ENCODE measurements around the gene F7.

DNA sequence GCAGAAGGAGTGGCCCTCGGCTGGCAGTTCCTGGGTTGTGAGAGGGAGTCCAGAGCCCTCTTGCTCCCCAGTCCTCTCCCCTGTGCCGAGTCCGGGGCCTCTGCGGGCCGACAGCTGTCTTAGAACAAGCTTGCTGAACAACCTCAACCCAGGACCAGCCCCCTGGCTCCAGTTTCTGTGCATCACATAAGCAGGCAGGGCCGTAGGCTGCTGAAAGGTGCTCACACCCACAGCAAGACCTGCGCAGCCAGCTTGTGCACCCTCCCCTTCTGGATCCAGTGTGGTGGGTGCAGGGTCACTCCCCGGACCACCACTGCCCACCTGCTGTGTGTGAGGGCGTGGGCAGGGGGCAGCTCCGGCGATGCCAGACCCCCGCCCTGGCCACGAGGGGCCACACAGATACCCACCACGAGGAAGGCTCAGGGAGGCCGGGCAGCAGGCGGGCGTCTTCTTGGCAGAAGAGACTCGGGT lies 25.2 kb upstream of the F7 start:
- TF ChIP-seq, protein P1, sequence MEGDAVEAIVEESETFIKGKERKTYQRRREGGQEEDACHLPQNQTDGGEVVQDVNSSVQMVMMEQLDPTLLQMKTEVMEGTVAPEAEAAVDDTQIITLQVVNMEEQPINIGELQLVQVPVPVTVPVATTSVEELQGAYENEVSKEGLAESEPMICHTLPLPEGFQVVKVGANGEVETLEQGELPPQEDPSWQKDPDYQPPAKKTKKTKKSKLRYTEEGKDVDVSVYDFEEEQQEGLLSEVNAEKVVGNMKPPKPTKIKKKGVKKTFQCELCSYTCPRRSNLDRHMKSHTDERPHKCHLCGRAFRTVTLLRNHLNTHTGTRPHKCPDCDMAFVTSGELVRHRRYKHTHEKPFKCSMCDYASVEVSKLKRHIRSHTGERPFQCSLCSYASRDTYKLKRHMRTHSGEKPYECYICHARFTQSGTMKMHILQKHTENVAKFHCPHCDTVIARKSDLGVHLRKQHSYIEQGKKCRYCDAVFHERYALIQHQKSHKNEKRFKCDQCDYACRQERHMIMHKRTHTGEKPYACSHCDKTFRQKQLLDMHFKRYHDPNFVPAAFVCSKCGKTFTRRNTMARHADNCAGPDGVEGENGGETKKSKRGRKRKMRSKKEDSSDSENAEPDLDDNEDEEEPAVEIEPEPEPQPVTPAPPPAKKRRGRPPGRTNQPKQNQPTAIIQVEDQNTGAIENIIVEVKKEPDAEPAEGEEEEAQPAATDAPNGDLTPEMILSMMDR (IDR thresholded peaks at IDR 0.05) = no peak
- no peak for TF ChIP-seq EP300 (IDR thresholded peaks at IDR 0.05)
- no peak for TF ChIP-seq POLR2A (IDR thresholded peaks at IDR 0.05)

Data from sigmoid colon (tissue), 4 donors.